SKM-1 treated with dmso at 0.1 percent for 144 hours (cell line): Measurements from ENCODE around the gene IFITM10.

Experiments used
- DNase-seq: peaks from one replicate; lab custom pipeline; 2025; ENCODE audit not compliant: unreplicated experiment; lab: John Stamatoyannopoulos, UW

Gene IFITM10

DNA sequence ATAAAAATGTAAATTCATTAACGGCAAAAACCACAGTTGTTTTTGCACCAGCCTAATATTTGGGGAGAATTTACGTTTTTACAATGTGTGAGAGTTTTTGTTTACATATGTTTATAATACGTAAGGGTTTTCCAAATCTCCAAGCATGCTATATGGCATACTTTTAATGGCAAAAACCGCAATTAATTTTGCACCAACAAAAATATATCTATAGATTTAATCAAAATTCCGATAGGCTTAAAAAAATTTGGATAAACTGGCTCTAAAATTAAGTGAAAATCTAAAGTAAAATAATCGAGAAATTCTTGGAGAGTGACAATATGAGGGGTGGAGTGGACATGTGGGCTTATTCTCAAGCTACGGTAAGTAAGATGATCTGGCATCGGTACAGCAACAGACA, 30.6 kb downstream of the IFITM10 start:
- DNase-seq: no peak

DNA sequence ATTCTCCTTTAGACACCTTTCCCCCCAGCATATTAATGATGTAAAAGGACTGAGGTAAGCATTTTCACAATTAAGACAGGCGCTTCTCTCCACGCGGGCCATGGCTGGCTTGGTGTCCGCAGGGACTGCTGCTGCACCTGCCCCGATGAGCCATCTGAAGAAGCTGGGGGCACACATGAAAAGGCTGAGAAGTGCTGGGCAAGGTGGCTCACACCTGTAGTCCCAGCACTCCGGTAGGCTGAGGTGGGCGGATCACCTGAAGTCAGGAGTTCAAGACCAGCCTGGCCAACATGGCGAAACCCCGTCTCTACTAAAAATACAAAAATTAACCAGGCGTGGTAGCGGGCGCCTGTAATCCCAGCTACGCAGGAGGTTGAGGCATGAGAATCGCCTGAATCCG, 32.1 kb downstream of the IFITM10 start:
- no peak for DNase-seq

DNA sequence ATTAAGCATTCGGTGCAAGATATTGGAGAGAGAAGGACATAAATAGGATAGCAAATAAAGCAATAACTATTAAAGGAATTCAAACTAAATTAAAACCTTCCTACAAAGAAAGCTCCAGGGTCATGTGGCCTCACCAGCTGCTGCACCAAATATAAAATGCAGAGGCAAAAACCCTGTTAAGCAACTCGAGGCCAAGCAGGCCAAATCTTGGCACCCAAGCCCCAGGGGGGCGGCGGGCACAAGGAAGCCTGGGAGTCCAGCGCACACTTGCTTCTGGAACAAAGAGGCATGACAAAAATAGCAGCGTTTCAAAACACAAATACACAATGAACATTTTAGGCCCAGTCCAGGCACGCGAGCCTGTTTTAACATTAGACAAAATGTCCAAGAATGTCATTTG, 32.6 kb downstream of the IFITM10 start:
- DNase-seq: no peak

DNA sequence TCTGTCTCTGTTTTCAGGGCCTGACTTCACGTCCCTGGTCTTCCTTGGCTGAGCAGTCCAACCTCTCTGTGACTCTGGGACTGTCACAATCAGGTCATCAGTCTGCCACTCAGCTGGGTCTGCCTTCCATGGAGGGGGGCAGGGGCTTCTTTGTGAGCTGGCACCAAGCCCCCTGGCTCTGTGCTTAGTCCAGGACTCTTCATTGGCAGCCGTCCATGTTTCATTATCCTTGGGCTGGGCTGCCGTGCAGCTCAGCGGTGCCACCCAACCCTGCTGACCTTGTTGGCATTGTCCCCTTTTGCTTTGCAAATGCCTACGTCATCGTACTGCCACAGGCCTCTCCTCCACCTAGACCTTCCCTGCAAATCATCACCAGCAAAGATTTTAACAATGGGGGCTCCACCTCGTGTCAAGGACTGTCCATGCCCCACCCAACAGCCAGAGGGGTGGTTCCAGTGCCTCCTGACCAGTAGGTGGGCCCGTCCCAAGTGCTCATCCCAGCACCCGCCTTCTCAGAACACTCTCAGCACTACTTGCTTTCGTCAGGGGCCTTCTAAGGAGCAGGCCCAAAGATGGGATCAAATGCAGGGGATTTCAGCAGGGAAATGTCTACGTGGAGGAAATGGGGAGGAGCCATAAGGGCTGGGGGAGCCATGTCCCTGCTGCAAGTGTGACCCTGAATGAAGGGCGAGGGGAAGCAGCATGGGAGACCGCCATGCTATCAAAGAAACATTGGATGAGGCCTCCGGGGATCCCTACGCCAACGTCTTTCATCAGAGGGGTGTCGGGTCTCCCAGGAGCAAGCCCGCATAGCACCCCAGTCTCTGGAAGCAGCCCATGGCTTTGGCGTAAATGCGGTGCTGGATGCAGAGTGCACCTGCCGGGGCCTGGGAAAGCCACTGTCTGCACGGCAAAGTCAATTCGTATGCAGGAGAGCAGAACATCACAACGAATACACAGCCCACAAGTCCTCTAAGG, 35.2 kb downstream of the IFITM10 start:
- no peak for DNase-seq

DNA sequence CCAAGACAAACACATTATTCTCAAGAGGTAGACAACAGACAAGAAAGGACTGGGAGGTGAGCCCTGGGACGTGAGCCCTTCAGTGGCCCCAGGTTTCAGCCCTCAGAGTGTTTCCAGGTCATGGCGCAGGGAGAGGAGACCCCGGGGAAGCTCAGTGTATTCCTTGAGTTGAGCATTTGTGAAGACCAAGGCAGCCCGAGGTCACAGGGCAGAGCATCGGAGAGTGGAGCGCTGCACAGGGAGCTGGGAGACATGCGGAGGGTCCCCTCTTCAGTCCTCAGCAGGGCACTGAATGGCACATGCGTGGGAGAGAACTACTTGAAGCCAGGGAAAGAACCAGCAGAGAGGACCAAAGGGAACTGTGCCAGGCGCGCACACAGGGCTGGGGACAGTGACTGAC, 41.7 kb downstream of the IFITM10 start:
- no peak for DNase-seq

DNA sequence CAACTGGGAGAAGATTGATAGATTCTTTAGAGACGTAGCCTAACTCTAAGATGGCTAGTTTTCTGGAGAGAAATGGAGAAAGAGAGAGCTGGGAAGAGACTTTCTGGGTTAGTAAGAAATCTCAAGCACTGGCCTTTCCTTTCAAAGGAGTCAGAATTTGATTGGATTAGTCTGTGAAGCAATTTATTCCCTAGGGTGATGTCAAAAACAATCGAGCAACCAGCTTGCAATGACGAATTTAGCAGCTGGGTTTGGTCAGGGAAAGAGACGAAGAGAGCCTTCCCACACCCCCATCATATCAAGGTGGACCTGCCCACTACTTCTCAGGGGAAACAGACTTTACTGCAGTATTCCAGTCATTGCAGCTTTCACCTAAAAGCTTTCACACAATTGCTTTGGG, 42.6 kb downstream of the IFITM10 start:
- DNase-seq: no peak

DNA sequence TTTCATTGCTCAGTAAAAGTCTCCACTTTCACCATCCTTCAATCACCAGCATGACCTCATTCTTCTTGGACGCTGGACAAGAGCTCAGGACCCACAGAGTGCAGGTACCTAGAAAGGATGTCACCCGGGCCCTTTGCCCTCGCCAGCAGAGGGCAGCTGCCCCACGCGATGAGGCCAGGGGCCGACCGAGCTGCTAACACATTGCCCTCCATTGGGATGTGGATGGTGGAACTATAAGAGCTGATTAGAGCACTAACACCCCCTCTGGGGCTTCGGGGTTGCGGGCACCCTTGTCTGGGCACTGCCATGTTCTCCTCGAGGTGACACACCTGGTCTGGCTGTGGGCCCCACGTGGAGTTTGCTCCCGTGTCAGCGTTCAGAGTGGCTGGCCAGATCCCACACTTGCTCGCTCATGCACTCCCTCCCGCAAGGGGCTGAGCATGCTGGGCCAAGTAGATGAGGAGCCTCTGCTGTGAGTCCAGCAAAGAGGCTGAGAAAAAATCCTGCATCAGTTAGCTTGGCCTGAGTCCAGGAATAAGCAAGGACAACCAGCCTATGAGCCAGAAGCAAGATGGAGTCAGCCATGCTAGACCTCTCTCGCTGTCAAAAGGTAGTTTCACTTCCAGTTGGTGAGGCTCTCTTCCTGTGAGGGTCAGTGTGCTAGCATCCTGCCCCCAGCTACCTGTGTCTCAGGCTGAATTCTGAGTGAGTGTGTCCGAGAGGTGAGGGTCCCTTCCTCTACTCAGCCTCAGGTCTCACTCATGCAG, 43.6 kb downstream of the IFITM10 start:
- DNase-seq: no peak

- no peak for DNase-seq
These were observed 45.0 kb downstream of the IFITM10 start for GRCh38 chr11:1705126-1706052.

- DNase-seq: no peak
These were observed 47.2 kb downstream of the IFITM10 start for GRCh38 chr11:1703146-1703545.

DNA sequence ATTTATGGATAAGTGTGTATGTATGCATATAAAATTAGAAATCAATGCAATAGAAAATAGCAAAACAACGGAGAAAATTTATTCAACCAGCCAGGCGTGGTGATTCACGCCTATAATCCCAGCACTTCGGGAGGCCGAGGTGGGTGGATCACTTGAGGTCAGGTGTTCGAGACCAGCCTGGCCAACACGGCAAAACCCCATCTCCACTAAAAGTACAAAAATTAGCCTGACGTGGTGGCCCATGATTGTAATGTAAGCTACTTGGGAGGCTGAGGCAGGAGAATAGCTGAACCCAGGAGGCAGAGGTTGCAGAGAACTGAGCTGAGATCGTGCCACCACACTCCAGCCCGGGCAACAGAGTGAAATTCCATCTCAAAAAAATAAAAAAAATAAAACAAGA, 47.9 kb downstream of the IFITM10 start:
- DNase-seq: no peak

DNA sequence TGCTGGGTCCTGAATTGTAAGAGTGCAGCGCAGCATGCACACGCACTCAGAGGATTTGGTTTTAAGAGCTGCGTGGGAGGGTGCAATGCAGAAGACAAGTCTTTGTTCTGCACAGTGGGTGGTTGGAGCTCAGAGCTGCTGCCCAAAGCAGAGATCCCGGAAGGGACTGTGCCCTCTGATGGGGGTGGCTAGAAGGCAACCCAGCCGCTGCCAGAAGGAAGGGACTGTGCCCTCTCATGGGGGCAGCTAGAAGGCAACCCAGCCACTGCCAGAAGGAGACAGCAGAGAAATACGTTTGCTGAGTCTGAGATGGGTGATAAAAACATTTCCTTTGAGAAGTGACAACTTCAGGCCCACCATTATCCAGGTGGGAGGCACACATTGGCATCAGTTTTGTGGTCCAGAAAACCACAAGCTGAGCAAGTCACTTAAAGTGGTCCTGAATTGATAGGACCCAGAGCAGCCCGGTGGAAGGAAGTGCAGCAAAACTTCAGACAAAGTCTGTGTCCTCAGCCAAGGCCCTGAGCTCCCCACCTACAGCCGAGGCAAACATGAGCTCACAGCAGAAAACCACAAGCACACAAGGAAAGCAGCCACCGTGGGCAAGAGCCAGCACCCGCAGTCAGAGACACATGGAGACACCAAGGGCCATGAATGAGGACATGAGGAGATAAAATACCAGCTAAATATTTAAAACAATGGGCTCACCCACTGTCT, 49.1 kb downstream of the IFITM10 start:
- no peak for DNase-seq

- no peak for DNase-seq
These were observed 50.6 kb downstream of the IFITM10 start for GRCh38 chr11:1699771-1700170.

DNA sequence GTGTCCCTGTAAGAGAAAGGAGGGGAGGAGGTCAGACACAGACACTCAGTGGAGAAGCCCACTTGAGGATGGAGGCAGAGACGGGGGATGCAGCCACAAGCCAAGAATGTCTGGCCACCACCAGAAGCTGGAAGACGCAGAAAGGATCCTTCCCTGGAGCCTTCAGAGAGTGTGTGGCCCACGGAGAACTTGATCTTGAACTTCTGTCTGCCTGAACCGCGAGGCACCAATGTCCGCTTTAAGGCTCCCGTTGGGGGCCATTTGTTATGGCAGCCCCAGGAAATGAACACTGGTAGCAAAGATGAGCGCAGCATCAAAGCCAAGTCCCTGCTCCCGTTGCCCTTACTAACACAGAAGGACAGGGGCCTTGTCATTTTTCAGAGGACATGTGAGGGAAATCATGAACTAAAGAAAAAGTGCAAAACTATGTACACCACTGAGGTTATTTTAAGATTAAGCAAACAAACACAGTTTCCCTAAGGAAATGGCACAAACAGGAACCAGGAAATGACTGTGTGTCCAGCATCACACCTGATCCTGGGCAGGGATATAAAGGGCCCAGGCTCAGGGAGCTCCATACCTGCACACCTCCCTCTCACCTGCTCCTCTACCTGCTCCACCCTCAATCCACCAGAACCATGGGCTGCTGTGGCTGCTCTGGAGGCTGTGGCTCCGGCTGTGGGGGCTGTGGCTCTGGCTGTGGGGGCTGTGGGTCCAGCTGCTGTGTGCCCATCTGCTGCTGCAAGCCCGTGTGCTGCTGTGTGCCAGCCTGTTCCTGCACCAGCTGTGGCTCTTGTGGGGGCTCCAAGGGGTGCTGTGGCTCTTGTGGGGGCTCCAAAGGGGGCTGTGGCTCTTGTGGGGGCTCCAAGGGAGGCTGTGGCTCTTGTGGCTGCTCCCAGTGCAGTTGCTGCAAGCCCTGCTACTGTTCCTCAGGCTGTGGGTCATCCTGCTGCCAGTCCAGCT, 53.5 kb downstream of the IFITM10 start, which contains the start of gene KRTAP5-6:
Gene KRTAP5-6 (plus strand): TSS at position 588 of the 963 bp plus-strand sequence. CDS start 51 bp downstream, at position 639.
- no peak for DNase-seq

DNA sequence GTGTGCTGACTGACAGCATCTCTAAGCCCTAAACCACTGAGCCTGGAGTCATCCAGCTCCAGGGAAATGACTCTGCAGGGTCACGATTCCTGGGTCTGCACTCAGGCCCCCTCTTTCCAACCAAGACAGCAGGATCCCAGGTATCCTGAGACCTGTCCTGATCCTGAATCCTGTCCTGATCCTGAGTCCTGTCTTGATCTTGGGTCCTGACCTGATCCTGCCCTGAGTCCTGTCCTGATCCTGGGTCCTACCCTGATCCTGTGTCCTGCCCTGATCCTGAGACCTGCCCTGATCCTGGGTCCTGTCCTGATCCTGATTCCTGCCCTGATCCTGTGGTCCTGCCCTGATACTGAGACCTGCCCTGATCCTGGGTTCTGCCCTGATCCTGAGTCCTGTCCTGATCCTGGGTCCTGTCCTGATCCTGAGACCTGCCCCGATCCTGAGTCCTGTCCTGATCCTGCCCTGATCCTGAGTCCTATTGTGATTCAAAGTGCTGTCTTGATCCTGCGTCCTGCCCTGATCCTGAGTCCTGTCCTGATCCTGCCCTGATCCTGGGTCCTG, 54.8 kb downstream of the IFITM10 start:
- DNase-seq: no peak

GRCh38 chr11:1694846-1695547, 55.4 kb downstream of the IFITM10 start:
- DNase-seq: no peak

DNA sequence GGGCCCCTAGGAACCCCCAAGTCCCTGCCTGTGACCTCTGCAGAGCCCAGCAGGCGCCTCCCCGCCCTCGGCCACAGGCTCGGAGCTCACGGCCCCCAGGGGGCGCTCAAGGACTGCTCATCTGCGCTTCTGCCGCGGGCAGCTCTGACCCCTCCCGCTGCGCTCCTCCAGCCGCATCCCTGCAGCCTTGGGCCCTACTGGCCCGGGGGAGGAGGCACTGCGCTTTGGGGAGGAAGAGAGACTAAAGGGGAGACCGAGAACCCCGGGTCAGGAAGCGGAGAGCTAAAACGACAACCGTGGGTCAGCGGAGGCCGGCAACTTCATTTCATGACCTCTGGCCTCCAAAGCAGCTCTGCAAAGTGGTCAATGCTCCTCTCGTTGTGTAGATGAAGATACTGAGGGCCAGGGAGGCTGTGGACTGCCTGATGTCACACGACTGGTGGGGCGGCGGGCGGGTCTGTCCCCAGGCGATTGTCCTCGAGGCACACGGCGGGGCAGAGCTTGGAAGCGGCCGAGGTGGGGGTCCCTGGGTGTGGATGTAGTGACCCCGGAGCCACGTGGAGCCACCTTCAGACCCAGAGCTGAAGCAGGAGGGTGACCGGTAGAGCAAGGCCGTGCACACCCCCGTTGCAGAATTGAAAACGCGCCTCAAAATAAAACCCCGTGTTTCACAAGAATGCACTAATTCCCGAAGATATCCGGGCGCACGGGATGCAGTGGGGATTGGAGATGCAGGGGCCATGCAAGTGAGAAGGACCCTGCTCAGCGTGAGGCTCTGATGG, 56.1 kb downstream of the IFITM10 start:
- DNase-seq: peak; percentile 78

- DNase-seq: peak; percentile 39
These were observed 56.9 kb downstream of the IFITM10 start for GRCh38 chr11:1693327-1694063.
